Anterior cingulate cortex (tissue), 58 donors: ENCODE results near the gene GIGYF2.
"Not testable (repeated sequence)": the region's sequence is repeated elsewhere in the genome, so short reads cannot be mapped to it uniquely, and the experiment has no call there.

Source experiments
- DNase-seq, 58 donors: peaks; one replicate each; lab custom pipeline; 2025; lab: John Stamatoyannopoulos, UW

The GIGYF2 gene

DNA sequence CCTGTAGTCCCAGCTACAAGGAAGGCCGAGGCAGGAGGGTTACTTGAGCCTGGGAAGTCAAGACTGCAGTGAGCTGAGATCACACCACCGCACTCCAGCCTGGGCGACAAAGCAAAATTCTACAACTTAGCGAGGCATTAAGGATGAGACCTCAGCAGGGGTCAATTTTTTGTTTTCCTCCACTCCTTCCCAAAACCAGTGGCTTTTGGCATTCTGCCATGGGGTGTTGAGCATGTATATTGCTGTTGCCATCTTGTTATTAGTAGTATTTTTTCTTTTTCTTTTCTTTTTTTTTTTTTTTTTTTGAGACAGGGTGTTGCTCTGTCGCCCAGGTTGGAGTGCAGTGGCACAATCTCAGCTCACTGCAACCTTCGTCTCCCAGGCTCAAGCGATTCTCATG, 8.9 kb upstream of the GIGYF2 start:
- peak in 1 of 58 donors; percentile 2 for DNase-seq

DNA sequence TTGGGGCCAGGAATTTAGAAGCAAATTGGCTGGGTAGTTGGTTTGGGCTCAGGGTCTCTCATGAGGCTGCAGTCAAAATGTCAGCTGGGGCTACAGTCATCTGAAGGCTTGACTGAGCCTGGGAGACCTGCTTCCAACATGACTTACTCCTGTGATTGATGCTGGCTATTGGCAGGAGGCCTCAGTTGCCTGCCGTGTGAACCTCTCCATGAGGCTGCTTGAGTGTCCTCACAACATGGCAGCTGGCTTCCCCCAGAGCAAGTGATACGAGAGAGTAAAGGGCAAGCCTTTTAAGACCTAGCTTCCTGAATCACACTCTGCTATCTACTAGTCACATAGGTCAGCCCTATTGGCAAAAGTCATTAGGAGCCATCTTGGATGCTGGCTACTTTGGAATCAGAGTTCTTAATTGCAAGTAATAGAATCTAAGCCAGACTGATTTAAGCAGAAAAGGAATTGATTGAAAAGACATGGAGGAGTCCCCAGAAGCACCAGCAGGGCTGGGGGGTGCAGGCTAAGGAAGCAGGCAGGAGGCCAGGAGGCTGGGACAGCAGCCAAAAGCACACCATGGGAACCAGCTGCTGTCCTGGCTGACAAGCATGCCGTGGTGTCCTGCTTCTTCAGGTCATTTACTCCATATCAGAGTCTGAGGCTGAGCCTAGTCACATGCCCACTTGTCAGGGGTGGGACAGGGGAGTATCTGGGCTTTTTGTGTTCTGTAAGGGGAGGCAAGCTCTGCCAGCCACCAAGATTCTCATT, 7.8 kb upstream of the GIGYF2 start:
- DNase-seq: peak in 45 of 58 donors; percentile 8 to 85 (median 38)

GRCh38 chr2:232691117-232691516, 6.0 kb upstream of the GIGYF2 start:
- not testable (repeated sequence) for DNase-seq

DNA sequence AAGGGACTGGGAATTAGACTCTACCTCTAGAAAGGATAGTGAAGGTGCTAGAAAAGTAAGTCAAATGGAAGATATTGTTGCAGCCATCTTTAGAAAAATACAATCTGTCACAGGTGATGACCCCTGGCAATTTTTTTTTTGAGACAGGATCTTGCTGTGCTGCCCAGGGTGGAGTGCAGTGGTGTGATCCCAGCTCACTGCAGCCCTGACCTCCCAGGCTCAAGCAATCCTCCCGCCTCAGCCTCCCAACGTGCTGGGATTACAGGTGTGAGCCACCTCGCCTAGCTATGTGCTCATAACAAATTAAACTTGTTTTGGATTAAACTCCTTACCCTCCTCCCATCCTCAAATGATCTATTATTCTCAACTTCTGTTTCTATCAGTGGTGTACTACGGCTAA, 3.8 kb upstream of the GIGYF2 start:
- DNase-seq: no peak

- no peak for DNase-seq
Observed at GRCh38 chr2:232696609-232697058, 497 bp upstream of the GIGYF2 start.

DNA sequence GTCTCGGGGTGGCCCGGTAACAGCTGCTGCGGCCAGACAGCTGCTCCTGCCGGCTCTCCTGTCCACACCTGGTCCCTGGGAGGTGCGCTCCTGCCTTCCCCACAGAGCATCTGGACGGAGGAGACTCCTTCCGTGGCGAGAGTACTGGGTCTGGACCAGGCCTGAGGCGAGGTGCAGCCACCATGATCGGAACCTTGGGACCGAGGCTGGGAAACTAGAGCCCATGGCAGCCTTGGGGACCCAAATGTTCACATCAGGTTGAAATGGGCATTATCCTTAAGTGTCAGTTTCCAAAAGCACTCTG, 628 bp downstream of the GIGYF2 start:
- peak in 4 of 58 donors; percentile 34 to 56 (median 44) for DNase-seq

GRCh38 chr2:232698556-232699091, 1.5 kb downstream of the GIGYF2 start:
- DNase-seq: no peak

DNA sequence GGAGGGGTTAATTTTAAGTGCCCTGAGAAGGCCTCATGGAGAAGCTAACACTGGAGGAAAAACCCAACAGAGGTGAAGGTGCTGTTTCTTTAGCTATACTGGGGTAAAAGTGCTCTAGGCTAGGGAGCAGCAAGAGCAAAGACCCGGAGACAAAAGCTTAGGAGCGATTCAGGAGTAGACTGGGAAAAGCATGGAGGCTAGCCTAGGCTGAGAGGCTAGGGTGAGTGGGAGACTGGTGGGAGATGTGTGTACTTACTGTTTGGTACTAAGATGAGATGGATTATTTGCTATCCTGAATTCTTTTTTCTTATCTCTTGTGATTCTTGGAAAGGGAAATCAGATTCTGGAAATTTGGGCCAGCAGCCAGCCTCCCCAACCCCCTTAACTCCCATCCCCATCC, 2.0 kb downstream of the GIGYF2 start:
- DNase-seq: no peak

DNA sequence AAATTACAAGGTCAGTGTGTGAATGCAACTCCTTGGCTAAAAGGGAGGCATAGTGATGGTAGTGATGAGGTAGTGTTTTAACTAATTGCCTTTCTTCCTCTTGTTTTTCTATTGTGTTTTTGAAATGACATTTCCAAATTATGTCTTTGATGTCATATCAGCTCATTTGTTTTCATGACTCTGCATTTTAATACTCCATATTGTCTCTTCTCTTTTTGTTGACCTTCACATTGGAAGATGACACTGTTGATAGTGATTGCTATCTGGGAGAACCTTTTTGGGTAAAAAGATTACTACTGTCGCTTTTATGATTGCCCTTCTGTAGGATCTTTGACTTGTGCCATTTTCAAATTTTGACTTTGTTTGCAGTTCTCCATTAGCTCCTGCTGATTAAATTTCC, 3.0 kb downstream of the GIGYF2 start:
- DNase-seq: no peak

- no peak for DNase-seq
Observed at GRCh38 chr2:232707076-232707475, 9.9 kb downstream of the GIGYF2 start.

DNA sequence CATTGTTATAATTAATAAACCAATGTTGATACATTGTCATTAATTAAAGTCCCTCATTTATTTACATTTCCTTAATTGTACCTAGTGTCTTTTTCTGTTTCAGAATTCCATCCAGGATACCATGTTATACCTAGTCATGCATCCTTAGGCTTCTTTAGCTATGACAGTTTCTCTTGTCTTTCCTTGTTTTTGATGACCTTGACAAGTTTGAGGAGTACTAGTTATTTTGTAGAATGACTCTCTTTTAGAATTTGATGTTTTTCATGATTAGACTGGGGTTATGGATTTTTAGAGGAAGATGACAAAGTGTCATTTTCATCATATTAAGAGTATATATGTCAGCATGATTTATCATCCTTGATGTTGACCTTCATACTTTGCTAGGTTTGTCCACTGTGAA, 16.4 kb downstream of the GIGYF2 start:
- no peak for DNase-seq

GRCh38 chr2:232714969-232715368, 17.8 kb downstream of the GIGYF2 start:
- no peak for DNase-seq

DNA sequence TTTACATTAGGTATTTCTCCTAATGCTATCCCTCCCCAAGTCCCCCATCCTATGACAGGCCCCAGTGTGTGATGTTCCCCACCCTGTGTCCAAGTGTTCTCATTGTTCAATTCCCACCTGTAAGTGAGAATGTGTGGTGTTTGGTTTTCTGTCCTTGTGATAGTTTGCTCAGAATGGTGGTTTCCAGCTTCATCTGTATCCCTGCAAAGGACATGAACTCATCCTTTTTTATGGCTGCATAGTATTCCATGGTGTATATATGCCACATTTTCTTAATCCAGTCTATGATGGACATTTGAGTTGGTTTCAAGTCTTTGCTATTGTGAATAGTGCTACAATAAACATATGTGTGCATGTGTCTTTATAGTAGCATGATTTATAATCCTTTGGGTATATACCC, 22.9 kb downstream of the GIGYF2 start:
- not testable (repeated sequence) for DNase-seq

GRCh38 chr2:232721261-232721660, 24.1 kb downstream of the GIGYF2 start:
- DNase-seq: no peak

DNA sequence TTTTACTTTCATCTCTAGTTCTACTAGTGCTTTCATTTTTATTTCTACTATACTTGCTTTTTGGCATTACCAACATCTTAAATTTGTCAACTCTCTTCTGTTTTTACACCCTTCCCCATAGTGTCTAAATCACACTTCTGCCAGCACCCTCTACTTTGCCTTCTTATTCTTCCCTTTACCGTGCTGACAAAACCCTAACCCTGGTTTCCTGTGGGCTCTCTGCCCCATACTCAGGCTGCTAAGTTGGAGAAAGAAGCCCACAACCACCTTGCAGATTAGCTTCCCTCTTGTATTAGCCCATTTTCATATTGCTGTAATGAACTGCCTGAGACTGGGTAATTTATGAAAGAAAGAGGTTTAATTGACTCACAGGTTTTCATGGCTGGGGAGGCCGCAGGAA, 24.8 kb downstream of the GIGYF2 start:
- no peak for DNase-seq

DNA sequence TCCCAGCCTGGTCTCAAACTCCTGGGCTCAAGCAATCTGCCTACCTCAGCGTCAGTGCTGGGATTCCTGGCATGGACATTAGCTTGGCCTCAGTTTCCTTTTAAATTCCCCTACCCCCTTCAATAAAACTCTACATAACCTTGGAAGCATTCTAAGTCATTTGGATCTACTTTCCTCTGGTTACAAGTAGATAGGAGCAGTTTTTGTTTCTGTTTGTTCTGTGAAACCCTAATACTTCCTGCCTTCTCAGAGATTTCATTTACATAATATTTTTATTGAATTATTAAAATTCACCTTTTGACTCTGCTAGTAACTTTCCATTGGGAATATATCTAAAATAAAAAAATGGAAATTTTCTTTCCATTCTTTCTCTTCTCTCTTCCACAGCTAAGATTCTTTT, 25.9 kb downstream of the GIGYF2 start:
- DNase-seq: no peak

GRCh38 chr2:232728785-232729184, 31.7 kb downstream of the GIGYF2 start:
- DNase-seq: no peak

DNA sequence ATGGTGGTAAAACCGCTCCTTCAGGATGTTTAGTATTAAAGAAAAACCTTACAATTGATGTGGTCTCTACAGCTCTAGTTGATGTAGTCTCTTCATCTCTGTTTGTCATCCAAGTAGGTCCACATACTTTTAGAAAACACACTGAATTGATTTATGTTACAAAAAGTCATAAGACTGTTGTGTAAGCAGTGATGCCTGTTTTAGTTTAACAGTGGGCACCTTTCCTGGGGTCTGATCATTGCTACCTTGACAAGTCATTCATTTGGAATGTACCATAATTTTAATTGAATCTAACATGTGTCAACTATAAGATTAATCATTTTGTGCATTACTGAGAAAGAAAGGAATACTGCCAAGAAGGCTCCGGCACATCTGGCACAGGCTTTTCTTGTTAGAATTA, 34.3 kb downstream of the GIGYF2 start:
- DNase-seq: no peak

DNA sequence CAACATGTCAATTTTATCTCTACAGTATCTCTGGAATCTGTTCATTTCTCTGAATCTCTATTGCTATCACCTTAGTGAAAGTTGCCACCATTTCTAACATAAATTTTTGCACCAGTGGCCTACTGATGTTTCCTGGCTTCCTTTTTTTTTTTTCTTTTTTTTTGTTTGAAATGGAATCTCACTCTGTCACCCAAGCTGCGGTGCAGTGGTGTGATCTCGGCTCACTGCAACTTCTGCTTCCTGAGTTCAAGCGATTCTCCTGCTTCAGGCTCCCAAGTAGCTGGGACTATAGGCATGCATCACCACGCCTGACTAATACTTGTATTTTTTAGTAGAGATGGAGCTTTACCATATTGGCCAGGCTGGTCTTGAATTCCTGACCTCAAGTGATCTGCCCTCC, 44.2 kb downstream of the GIGYF2 start:
- DNase-seq: no peak

GRCh38 chr2:232741972-232742371, 44.8 kb downstream of the GIGYF2 start:
- no peak for DNase-seq

GRCh38 chr2:232744963-232745362, 47.8 kb downstream of the GIGYF2 start:
- no peak for DNase-seq

- no peak for DNase-seq
Observed at GRCh38 chr2:232748038-232748437, 50.9 kb downstream of the GIGYF2 start.

DNA sequence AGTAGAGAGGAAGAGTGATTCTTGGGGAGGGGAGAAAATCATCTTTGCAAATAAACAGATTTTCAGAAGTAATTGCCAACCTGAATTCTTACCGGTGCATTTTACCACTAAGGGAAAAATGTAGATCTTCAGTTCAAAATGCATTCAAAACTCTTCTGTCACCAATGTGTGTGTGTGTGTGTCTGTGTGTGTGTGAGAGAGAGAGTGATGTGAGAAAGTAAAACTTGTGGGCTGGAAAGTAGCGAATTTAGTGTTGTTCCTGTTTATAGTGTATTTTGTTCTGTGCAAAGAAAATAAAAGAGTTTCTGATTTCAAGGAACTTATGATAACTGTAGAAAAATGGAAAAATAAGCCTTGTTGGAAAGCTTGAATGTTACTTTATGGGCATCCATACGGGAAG, 52.2 kb downstream of the GIGYF2 start:
- DNase-seq: no peak
